Activated T-cell treated with anti-CD3 and anti-CD28 coated beads, Interleukin-2, amount 50 U/mL, for 72 hours (primary cell): ENCODE data around the gene PCGF2. TPM values are rescaled to one million over a fixed set of nuclear protein-coding genes. Genes with fewer than 3 reads are reported as not detected.
A peak's percentile ranks its signal among the peaks of the same experiment; 100 is the strongest.

Experiments
- ATAC-seq, 2 donors: fragments of 150-1000 bp; cut with Tn5 transposase; replicated peaks in 1 of 2; 2 replicates each; pipeline ENCODE4 v1.10.0; 2021; ENCODE audit warnings: moderate library complexity in 2 of 2, mild to moderate bottlenecking in 1 of 2
- DNase-seq, 2 donors: peaks; one replicate each; pipeline ENCODE4 v3.0.0; 2021 to 2022; ENCODE audit warnings: mixed read lengths in 1 of 2
- H3K27ac Mint-ChIP-seq: one replicate; pipeline ENCODE4 v1.8.0; 2022; ENCODE audit warnings: mild to moderate bottlenecking, moderate library complexity, mixed read lengths
- H3K27me3 Mint-ChIP-seq: one replicate; pipeline ENCODE4 v1.8.0; 2022; ENCODE audit warnings: low read depth, mixed read lengths
- H3K36me3 Mint-ChIP-seq, 2 donors: one replicate each; pipeline ENCODE4 v1.8.0; 2022; ENCODE audit warnings: mixed read lengths in 2 of 2, mild to moderate bottlenecking in 1 of 2; ENCODE audit not compliant: insufficient read depth in 2 of 2
- H3K4me1 Mint-ChIP-seq: one replicate; pipeline ENCODE4 v1.8.0; 2022; ENCODE audit warnings: low read depth, mixed read lengths
- H3K4me3 Mint-ChIP-seq, 2 donors: one replicate each; pipeline ENCODE4 v1.8.0; 2022; ENCODE audit warnings: mild to moderate bottlenecking in 2 of 2, mixed read lengths in 2 of 2, moderate library complexity in 2 of 2
- H3K9me3 Mint-ChIP-seq, 2 donors: one replicate each; pipeline ENCODE4 v1.8.0; 2022; ENCODE audit warnings: mixed read lengths in 2 of 2
- total RNA-seq, 2 donors: library from RNA; stranded (reverse); gene quantifications; one replicate each; pipeline ENCODE4 v1.2.3, GENCODE V29; 2022

The PCGF2 gene
- total RNA-seq, 2 donors from 2014 or later = 2.7 to 7.7 TPM

DNA sequence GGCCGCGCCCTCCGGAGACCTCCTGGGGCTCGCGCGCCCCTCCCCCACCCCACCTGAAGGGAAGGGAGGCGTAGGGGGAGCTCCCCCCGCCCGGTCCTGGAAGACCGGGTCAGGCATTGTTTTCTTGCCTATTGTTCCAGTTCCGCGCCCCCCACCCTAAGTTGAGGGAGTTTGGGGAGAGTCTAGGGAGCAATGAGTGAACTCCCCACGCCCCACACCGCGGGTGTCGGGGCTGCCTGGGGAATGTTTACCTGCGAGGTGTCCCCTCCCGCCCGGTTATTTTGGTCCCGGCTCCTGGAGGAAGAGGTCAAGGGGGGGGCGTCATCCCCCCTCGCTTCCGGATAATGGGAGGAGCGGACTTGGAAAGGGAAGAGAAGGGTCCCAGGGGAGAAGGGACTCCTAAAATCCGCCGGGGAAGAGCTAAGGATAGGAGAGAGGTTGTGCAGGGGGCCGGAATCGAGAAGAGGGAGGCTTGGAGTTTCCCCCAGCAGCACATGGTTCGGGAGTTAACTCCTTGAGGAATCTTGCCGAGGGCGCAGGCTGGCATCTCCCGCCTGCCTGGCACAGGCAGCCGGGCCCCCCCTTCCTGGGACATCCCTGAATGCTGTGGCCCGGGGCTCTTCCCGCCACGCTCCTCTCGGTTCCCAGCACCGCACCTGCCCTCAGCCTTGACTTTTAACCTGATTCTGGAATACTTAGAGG is 42.2 kb downstream of the PCGF2 start:
- ATAC-seq = no peak
- Mint-ChIP-seq H3K27me3 (no peaks in the 10 kb centered on the region), H3K9me3 (no peaks in the 10 kb centered on the region), H3K4me1 (peaks cover 53% of the 10 kb centered on the region), H3K4me3 (peak overlapping the region; percentile 92 to 95), H3K36me3 (peaks cover 19 to 32% of the 10 kb centered on the region in 2 donors), H3K27ac (peak overlapping the region; percentile 84)
- DNase-seq = peak; percentile 25 to 35

DNA sequence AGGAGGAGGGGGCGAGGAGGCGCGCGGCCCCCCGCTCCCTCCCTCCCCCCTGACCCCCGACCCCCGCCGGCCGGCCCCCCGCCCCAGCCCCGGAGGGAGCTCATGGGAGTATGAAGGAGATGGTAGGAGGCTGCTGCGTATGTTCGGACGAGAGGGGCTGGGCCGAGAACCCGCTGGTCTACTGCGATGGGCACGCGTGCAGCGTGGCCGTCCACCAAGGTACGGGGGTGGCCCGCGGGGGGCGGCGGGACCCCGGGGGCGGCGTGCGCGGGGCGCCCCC is 42.7 kb downstream of the PCGF2 start:
- no peaks in the 10 kb centered on the region for H3K9me3 Mint-ChIP-seq
- no peak for DNase-seq
- H3K36me3 Mint-ChIP-seq = peaks cover 19 to 32% of the 10 kb centered on the region in 2 donors
- H3K4me1 Mint-ChIP-seq = peaks cover 52% of the 10 kb centered on the region
- no peak for ATAC-seq
- H3K27ac Mint-ChIP-seq = no peak overlapping the region
- no peaks in the 10 kb centered on the region for H3K27me3 Mint-ChIP-seq
- peak overlapping the region; percentile 92 to 99 for H3K4me3 Mint-ChIP-seq

DNA sequence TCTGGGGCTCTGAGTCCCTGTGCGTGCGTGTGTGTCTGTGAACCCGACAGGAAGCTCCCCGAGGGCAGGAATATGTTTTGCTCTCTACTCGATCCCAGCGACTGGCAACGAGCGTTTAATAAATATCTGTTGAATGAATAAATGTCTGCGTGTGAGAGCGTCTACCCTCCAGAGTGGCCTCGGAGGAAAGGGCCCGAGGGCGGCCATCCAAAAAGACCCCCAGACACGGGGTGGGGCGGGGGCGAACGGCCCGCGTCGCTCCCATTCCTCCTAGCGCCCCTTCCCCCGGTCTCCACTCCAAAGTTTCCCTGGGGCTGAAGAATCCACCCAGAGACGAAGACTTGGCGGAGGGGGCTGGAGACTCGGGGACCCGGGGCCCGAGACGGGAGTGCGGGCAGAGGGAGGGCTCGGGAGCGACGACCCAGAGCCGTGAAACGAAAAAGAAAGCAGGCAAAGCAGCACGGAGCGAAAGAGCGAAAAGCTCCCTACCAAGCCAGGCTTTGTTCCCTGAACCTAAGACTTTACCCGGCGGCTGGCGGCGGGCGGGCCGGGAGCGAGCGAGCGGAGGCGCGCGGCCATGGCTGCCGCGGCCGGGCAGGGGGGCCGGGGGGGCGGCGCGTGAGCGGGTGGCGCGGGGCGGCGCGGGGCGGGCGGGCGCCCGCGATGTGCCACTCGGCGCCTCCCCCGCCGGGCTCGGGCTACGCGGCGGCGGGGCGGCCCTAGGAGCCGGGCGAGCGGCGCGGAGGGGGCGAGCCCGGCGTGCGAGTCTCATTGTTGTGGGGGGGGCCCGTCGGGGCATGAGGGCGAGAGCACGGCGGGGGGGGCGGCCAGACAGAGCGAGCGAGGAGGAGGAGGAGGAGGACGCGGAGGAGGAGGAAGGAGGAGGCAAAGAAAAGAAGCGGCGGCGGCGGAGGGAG is 43.3 kb downstream of the PCGF2 start, which contains the start of gene MLLT6:
Gene MLLT6 (plus strand): TSS at position 668 of the 917 bp plus-strand sequence. CDS start 360 bp downstream, outside the sequence.
- DNase-seq = peak; percentile 78 to 81
- peak; percentile 1 to 2 for ATAC-seq
- peaks cover 52% of the 10 kb centered on the region for H3K4me1 Mint-ChIP-seq
- peak within 1 kb of the TSS; percentile 99 for H3K27ac Mint-ChIP-seq
- peaks cover 0 to 3% of the 10 kb centered on the region in 2 donors for H3K9me3 Mint-ChIP-seq
- H3K4me3 Mint-ChIP-seq = peak within 1 kb of the TSS; percentile 92 to 99
- H3K27me3 Mint-ChIP-seq = no peaks in the 10 kb centered on the region
- H3K36me3 Mint-ChIP-seq = peaks cover 22 to 26% of the 10 kb centered on the region in 2 donors

DNA sequence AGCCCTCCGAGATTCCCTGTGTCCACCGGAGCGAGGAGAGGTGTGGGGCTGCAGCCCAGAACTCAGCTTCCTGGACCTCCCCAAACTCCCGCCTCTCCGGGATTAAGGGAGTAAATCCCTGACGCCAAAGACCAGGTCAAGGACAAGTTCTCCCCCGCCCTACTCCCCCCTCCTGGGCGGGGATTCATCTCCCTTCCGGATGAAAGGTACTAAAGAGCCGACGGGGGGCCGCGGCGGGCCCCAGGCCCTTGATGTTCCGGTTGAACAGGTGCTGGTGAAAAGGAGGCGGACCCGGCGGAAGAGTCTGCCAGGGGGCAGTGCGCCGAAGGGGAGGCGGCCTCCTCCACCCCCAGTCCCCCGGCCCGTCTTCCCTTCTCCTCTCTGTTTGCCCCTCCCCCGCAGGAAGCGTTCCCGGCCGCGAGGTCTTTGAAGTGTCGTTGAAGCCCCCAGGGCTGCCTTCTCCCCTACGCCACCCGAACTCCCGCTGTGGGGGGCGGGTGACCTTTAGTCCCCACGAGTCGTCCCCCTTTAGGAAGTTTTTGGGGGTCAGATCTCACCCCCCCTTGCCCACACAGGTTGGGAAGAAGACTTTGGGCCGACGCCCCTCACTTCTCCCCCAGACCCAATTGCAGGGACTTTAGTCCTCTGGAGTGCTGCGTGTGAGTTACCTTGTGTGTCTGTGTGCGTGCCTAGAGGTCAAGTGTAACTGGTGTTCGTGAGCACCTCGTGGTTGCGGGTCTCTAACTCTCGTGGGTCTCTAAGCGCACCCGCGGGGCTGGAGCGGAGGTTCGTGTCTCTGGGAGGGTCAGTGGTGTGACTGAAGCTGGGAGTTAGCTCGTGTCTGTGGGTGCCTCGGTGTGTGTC is 44.2 kb downstream of the PCGF2 start:
- H3K27me3 Mint-ChIP-seq = no peaks in the 10 kb centered on the region
- peak overlapping the region; percentile 92 to 99 for H3K4me3 Mint-ChIP-seq
- H3K9me3 Mint-ChIP-seq = peaks cover 0 to 3% of the 10 kb centered on the region in 2 donors
- ATAC-seq (peak; percentile 6 to 21), DNase-seq (peak; percentile 88 to 89)
- H3K27ac Mint-ChIP-seq = peak overlapping the region; percentile 99
- H3K36me3 Mint-ChIP-seq = peaks cover 19 to 21% of the 10 kb centered on the region in 2 donors
- H3K4me1 Mint-ChIP-seq = peaks cover 52% of the 10 kb centered on the region

DNA sequence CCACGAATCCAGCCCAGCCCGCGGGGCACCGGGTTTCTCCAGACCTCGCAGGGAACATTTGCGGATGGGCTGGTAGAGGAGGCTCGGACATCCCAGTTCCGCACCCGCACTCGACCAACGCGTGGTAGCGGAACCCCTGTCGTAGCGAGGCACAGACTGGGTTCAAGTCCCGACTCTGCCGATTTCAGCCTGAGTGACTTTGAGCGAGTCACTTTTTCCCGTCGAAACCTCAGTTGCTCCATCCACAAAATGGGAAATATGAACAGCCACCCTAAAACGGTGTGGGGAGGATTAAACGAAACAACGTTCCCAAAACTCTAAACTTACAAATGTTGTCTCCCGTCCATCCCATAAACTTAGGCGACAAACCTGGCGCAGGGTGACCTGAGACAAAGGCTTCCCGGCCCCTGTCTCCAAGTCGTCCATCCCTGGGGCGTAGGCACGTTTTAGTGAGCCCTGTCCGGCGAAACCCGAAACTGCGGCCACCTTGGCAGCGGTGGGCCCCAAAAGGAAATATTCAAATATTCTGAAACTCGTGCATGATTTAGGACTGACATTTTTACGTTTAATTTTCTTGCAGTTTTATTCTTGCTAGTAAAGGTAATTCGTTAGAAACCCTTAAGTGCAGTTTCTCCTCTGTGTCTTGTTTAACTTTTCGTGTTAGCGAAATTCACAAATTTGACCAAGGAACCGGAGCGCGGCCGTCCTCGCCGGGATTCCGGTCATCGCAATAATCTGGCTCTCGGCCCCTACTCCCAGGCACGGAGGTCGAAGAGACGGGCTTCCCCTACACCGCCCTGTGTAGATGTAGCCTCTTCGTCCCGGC is 45.0 kb downstream of the PCGF2 start:
- Mint-ChIP-seq H3K4me1 (peaks cover 48% of the 10 kb centered on the region), H3K27me3 (no peaks in the 10 kb centered on the region), H3K36me3 (peaks cover 16 to 18% of the 10 kb centered on the region in 2 donors), H3K4me3 (peak overlapping the region; percentile 92 to 99), H3K9me3 (peaks cover 0 to 3% of the 10 kb centered on the region in 2 donors), H3K27ac (peak overlapping the region; percentile 99)
- ATAC-seq (no peak), DNase-seq (peak; percentile 45 to 51)

DNA sequence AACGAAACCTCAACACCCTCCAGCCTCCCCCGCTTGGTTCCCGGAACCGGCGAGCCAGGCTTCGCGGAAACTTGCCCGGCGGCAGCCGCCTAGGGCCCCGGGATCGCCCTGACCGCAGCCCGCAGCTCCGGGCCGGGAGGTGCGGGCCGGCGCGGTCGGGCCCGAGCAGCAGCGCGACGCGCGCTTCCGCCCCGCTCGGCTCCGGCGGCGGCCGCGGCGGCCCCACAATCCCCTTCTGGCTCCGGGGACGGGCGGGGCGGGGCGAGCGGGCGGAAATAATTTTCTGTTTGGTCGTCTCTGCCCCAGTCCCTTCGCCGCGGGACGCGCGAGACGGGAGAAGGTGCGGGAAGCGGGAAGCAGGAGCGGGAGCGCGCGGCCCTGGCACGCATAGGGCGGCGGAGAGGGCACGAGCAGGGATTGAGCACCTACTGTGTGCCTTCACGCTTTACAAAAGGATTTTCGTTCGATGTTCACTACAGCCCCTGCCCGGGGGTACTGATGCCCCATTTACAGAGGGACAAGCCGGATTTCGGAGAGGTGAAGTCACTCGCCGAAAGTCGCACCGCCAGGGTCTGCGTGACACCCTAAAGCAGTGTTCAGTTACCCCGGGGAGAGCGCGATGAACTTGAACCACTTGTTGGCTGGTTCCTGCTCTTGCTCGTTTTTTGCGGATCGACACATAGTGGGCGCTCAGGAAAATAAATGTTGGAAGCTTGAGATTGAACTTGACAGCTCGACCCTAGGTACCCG is 45.8 kb downstream of the PCGF2 start:
- DNase-seq (peak; percentile 86 to 87), ATAC-seq (peak; percentile 34 to 45)
- Mint-ChIP-seq H3K27me3 (no peaks in the 10 kb centered on the region), H3K9me3 (peaks cover 0 to 3% of the 10 kb centered on the region in 2 donors), H3K27ac (peak overlapping the region; percentile 99), H3K36me3 (peaks cover 12 to 14% of the 10 kb centered on the region in 2 donors), H3K4me1 (peaks cover 48% of the 10 kb centered on the region), H3K4me3 (peak overlapping the region; percentile 92 to 99)

DNA sequence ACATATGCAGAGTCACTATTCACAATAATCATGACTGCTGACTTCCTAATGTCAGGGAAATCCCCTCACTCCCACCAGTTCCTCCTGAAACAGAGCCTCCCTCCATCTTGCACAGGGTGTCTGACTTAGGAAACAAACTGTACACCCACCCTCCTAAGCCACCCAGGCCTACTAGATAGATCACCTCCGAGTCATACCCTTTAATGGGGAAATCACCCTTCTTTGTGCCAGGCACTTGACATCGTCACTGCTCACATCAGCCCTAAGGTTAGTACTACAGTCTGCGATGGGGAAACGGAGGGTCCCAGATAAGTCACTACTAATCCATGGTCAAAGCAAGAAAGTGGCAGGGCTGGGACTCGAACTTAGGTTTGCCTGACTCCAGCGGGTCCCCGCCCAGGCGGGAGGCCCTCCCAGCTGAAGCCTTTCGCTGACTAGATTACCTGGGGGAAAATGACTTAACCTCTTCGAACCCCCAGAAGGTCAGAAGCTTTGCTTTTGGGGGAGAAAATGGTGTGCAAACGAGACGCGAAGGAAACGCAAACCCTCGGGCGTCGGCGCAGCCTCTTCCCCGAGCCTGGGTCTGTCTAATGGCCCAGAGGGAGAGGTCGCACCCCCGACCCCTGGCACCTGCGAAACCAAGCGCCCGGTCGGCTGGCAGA is 46.5 kb downstream of the PCGF2 start:
- Mint-ChIP-seq H3K4me3 (peak overlapping the region; percentile 59 to 86), H3K36me3 (peaks cover 11 to 14% of the 10 kb centered on the region in 2 donors), H3K27ac (peak overlapping the region; percentile 92), H3K27me3 (no peaks in the 10 kb centered on the region), H3K4me1 (peaks cover 48% of the 10 kb centered on the region), H3K9me3 (peaks cover 0 to 3% of the 10 kb centered on the region in 2 donors)
- ATAC-seq (peak; percentile 73 to 77), DNase-seq (peak; percentile 89 to 91)

DNA sequence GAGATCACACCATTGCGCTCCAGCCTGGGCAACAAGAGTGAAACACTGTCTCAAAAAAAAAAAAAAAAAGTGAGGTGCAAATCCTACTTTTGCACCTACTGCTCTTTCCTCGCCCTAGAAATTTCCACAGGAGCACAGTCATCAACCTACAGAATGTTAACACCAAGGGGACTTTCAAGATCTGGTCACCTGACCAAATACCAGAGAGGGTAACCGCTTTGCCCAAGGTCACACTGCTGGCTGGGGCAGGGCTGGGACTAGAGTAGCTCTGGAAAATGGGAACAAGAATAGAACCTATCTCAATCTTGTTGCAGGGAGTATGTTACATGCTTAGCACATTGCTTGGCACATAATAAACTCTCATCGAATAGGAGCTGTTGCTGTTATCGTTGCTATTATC is 49.4 kb downstream of the PCGF2 start:
- no peaks in the 10 kb centered on the region for H3K27me3 Mint-ChIP-seq
- ATAC-seq (no peak), DNase-seq (no peak)
- no peak overlapping the region for H3K4me3 Mint-ChIP-seq
- peaks cover 58% of the 10 kb centered on the region for H3K4me1 Mint-ChIP-seq
- H3K27ac Mint-ChIP-seq = no peak overlapping the region
- H3K36me3 Mint-ChIP-seq = peaks cover 2 to 3% of the 10 kb centered on the region in 2 donors
- peaks cover 0 to 3% of the 10 kb centered on the region in 2 donors for H3K9me3 Mint-ChIP-seq

DNA sequence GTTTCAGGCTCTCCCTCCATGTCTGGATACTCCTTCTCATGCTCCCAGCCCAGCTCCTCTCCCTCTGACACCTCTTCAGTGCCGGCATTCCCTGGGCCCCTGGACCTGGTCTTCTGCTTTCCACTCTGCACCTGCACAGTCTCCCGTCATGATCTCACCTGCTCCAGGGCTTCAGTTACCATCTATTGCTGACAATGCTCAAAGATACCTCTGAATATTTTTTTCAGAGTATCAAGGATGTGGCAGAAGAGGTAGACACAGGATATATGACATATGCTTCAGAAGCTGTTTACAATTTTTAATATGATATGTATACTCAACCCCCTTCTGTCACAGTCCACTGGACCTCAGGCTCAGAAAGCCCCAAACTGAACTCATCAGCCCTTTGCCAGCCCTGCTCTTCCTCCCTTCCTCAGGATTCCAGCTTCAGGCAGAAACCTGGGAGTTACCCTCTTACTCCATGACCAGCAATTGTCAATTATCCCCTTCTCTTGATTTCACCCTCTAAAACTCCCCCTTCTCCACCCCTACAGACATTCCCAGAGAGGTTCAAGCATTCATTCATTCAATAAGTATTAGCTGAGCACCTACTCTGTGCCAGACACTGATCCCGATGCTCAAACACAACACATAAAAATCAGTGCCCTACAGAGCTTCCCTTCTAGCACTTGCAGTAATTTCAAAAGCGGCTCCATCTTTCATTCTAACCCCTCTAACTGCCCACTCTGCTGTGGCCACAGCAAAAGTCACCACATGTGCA is 50.9 kb downstream of the PCGF2 start:
- H3K36me3 Mint-ChIP-seq = peaks cover 0 to 3% of the 10 kb centered on the region in 2 donors
- ATAC-seq (no peak), DNase-seq (no peak)
- peaks cover 0 to 3% of the 10 kb centered on the region in 2 donors for H3K9me3 Mint-ChIP-seq
- H3K4me1 Mint-ChIP-seq = peaks cover 58% of the 10 kb centered on the region
- H3K27me3 Mint-ChIP-seq = no peaks in the 10 kb centered on the region
- H3K27ac Mint-ChIP-seq = peak overlapping the region; percentile 29
- H3K4me3 Mint-ChIP-seq = peak overlapping the region in 1 of 2 donors; percentile 48

DNA sequence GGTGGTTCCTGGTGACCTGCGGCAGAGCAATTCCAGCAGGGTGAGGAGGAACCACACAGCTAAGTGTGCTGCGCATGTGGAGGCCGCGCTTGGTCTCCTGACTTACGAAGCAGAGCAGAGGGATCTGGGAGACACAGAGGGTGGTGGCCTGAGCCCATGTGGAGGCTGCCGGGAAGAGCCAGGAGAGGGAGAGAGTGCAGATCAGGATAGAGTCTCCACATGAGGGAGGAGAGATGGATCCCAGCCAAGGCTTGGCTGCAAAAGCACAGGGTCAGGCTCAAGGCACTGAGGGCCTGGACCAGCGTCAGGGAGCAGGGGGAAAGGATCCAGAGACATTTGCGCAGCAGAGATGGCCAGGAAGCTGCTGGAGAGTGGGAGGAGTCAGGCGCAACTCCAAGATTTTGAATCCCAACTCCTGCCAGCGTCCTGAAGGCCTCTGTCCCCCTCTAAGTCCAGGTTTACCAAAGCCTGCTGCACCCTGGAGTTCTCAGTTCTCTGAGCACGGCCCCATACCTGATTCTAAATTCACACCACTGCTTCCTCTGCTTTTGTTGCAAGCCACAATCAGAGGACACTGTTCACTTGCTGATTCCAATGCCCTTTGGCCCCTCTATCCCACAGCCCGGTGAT is 54.3 kb downstream of the PCGF2 start:
- no peak overlapping the region for H3K27ac Mint-ChIP-seq
- H3K9me3 Mint-ChIP-seq = no peaks in the 10 kb centered on the region
- no peak overlapping the region for H3K4me3 Mint-ChIP-seq
- DNase-seq (no peak), ATAC-seq (no peak)
- no peaks in the 10 kb centered on the region for H3K36me3 Mint-ChIP-seq
- H3K27me3 Mint-ChIP-seq = peaks cover 6% of the 10 kb centered on the region
- peaks cover 30% of the 10 kb centered on the region for H3K4me1 Mint-ChIP-seq
